PC-9 (cell line): ENCODE results near the gene MPZL1. TPM values are rescaled to one million over a fixed set of nuclear protein-coding genes. Genes with fewer than 3 reads are reported as not detected.

Source experiments
- BruUV-seq: library from RNA; stranded (reverse); fragments of 400-500 nt; replicated peaks from 2 replicates; lab custom pipeline; 2021; lab: Mats Ljungman, UMichigan
- CTCF ChIA-PET: fragments of 300-600 bp; sonication (Branson Sonifier 250); formaldehyde crosslinking; loops from one replicate; lab custom pipeline; 2022; ENCODE audit warnings: antibody characterized with exemption; lab: Charles Lee
- POLR2A ChIA-PET: fragments of 300-600 bp; sonication (Branson Sonifier 250); formaldehyde crosslinking; loops from one replicate; lab custom pipeline; 2022; ENCODE audit warnings: antibody characterized with exemption; ENCODE audit not compliant: unreplicated experiment; lab: Charles Lee
- DNase-seq, 2 experiments: peaks; one replicate each; pipeline versions ENCODE4 v3.0.0 to v3.0.0-alpha.2; 2015 to 2022; ENCODE audit warnings: mixed read lengths in 1 of 2
- H2AFZ ChIP-seq: fragments of 200-600 bp; sonication (generic); 2 replicates; pipeline ENCODE4 v1.8.1; 2017; ENCODE audit warnings: antibody characterized with exemption
- H3F3A ChIP-seq: fragments of 200-600 bp; sonication (generic); 2 replicates; pipeline ENCODE4 v1.8.1; 2017; ENCODE audit warnings: antibody characterized with exemption, mild to moderate bottlenecking, low read depth; ENCODE audit not compliant: insufficient read depth
- H3K27ac ChIP-seq: fragments of 200-600 bp; sonication (generic); 2 replicates; pipeline ENCODE4 v1.6.1; 2016; ENCODE audit warnings: mixed run types
- H3K27me3 ChIP-seq: fragments of 200-600 bp; sonication (generic); 2 replicates; pipeline ENCODE4 v1.6.1; 2016; ENCODE audit warnings: low read depth, mixed run types; ENCODE audit not compliant: insufficient read depth
- H3K36me3 ChIP-seq: fragments of 200-600 bp; sonication (generic); 2 replicates; pipeline ENCODE4 v1.6.1; 2016; ENCODE audit warnings: low read depth, mixed run types
- H3K4me1 ChIP-seq: fragments of 200-600 bp; sonication (generic); replicated peaks from 2 replicates; pipeline ENCODE4 v1.6.1; 2016; ENCODE audit warnings: mixed run types; ENCODE audit not compliant: insufficient read depth
- H3K4me2 ChIP-seq: fragments of 200-600 bp; sonication (generic); 2 replicates; pipeline ENCODE4 v1.6.1; 2017; ENCODE audit warnings: mixed run types
- H3K4me3 ChIP-seq: fragments of 200-600 bp; sonication (generic); 2 replicates; pipeline ENCODE4 v1.6.1; 2016; ENCODE audit warnings: mixed run types
- H3K79me2 ChIP-seq: fragments of 200-600 bp; sonication (generic); 2 replicates; pipeline ENCODE4 v1.6.1; 2017; ENCODE audit warnings: low read depth, mixed run types
- H3K9me2 ChIP-seq: fragments of 200-600 bp; sonication (generic); 2 replicates; pipeline ENCODE4 v1.8.1; 2017; ENCODE audit warnings: mild to moderate bottlenecking; ENCODE audit not compliant: insufficient read depth
- H3K9me3 ChIP-seq: fragments of 200-600 bp; sonication (generic); 2 replicates; pipeline ENCODE4 v1.8.1; 2016; ENCODE audit warnings: low read depth; ENCODE audit not compliant: insufficient read depth
- H4K20me1 ChIP-seq: fragments of 200-600 bp; sonication (generic); 2 replicates; pipeline ENCODE4 v1.8.1; 2017; ENCODE audit not compliant: insufficient read depth
- CTCF ChIP-seq: fragments of 200-600 bp; sonication (generic); conservative IDR thresholded peaks from 2 replicates; pipeline ENCODE4 v1.6.1; 2017; ENCODE audit warnings: mixed run types, antibody characterized with exemption, mild to moderate bottlenecking, moderate library complexity
- EZH2 ChIP-seq: fragments of 200-600 bp; sonication (generic); IDR thresholded peaks from 2 replicates; pipeline ENCODE4 v1.8.0; 2017; ENCODE audit warnings: antibody characterized with exemption, low read depth
- intact Hi-C: fragments of 100-400 bp; cut with micrococcal nuclease; formaldehyde crosslinking; loops from one replicate; pipeline ENCODE4 v1.10.0; 2022; ENCODE audit not compliant: unreplicated experiment
- total RNA-seq: library from RNA; stranded (reverse); gene quantifications from 2 replicates; pipeline ENCODE4 v1.2.3, GENCODE V29; 2021

The MPZL1 gene
- total RNA-seq, 1 experiment from 2014 or later = 80.3 TPM

GRCh38 chr1:167707942-167708341, 13.8 kb upstream of the MPZL1 start:
- intact Hi-C loops = no loop called here
- Histone ChIP-seq H3K27me3 (peaks cover 13% of the 10 kb centered on the region), H3K79me2 (no peaks in the 10 kb centered on the region), H3K9me3 (no peaks in the 10 kb centered on the region), H3K36me3 (no peaks in the 10 kb centered on the region), H3K9me2 (no peaks in the 10 kb centered on the region), H3K4me3 (no peak overlapping the region), H2AFZ (no peak overlapping the region), H4K20me1 (no peaks in the 10 kb centered on the region), H3K4me2 (no peak overlapping the region), H3F3A (no peaks in the 10 kb centered on the region), H3K27ac (no peak overlapping the region), H3K4me1 (no peaks in the 10 kb centered on the region)
- ChIA-PET POLR2A (no interaction called here), CTCF (no interaction called here)
- BruUV-seq = no TSS peak
- no peak for DNase-seq
- no peak for TF ChIP-seq EZH2
- TF ChIP-seq CTCF = no peak

GRCh38 chr1:167708940-167709389, 12.8 kb upstream of the MPZL1 start:
- no peak overlapping the region for H2AFZ ChIP-seq
- H3K4me2 ChIP-seq = no peak overlapping the region
- no peaks in the 10 kb centered on the region for H3K4me1 ChIP-seq
- H3F3A ChIP-seq = no peaks in the 10 kb centered on the region
- no peaks in the 10 kb centered on the region for H3K36me3 ChIP-seq
- no peak overlapping the region for H3K4me3 ChIP-seq
- no peak for DNase-seq
- POLR2A ChIA-PET = no interaction called here
- H4K20me1 ChIP-seq = no peaks in the 10 kb centered on the region
- intact Hi-C loops = no loop called here
- no peak overlapping the region for H3K27ac ChIP-seq
- H3K79me2 ChIP-seq = no peaks in the 10 kb centered on the region
- no peak for TF ChIP-seq EZH2
- TF ChIP-seq CTCF = no peak
- no peaks in the 10 kb centered on the region for H3K9me2 ChIP-seq
- CTCF ChIA-PET = no interaction called here
- BruUV-seq = no TSS peak
- no peaks in the 10 kb centered on the region for H3K9me3 ChIP-seq
- peaks cover 6% of the 10 kb centered on the region; the same call in 1 of the 2 replicates for H3K27me3 ChIP-seq

- TF ChIP-seq CTCF = no peak
- TF ChIP-seq EZH2 = no peak
- H3K9me3 ChIP-seq = no peaks in the 10 kb centered on the region
- no peaks in the 10 kb centered on the region for H3K4me1 ChIP-seq
- H2AFZ ChIP-seq = no peak overlapping the region
- no peak for DNase-seq
- BruUV-seq = no TSS peak
- intact Hi-C loops = no loop called here
- H3K4me3 ChIP-seq = no peak overlapping the region
- H3K27ac ChIP-seq = no peak overlapping the region
- CTCF ChIA-PET = no interaction called here
- H3K79me2 ChIP-seq = no peaks in the 10 kb centered on the region
- H3K27me3 ChIP-seq = no peaks in the 10 kb centered on the region
- POLR2A ChIA-PET = no interaction called here
- no peaks in the 10 kb centered on the region for H3K9me2 ChIP-seq
- no peaks in the 10 kb centered on the region for H4K20me1 ChIP-seq
- H3K36me3 ChIP-seq = no peaks in the 10 kb centered on the region
- peaks cover 7% of the 10 kb centered on the region; the same call in 1 of the 2 replicates for H3F3A ChIP-seq
- no peak overlapping the region for H3K4me2 ChIP-seq
Measured at GRCh38 chr1:167710836-167711235, 10.9 kb upstream of the MPZL1 start.
